GM12892 (cell line): ENCODE measurements around the gene VPS29.

Experiments
- POLR2A ChIP-seq: IDR thresholded peaks from 2 replicates; pipeline ENCODE4 v1.6.1; 2011; ENCODE audit warnings: low read depth, low read length, control low read depth
- POLR2AphosphoS5 ChIP-seq: IDR thresholded peaks from 2 replicates; pipeline ENCODE4 v1.6.1; 2011; ENCODE audit warnings: low read depth, low read length, control low read depth

- TF ChIP-seq POLR2AphosphoS5 (no peak), POLR2A (no peak)
These were observed 41.5 kb upstream of the VPS29 start for GRCh38 chr12:110543252-110543959.
